Measurements from ENCODE around the gene CLTCL1. TPM values are rescaled to one million over a fixed set of nuclear protein-coding genes. Genes with fewer than 3 reads are reported as not detected.

The CLTCL1 gene
- total RNA-seq, 1 experiment from 2014 or later, result 7.1 TPM

DNA sequence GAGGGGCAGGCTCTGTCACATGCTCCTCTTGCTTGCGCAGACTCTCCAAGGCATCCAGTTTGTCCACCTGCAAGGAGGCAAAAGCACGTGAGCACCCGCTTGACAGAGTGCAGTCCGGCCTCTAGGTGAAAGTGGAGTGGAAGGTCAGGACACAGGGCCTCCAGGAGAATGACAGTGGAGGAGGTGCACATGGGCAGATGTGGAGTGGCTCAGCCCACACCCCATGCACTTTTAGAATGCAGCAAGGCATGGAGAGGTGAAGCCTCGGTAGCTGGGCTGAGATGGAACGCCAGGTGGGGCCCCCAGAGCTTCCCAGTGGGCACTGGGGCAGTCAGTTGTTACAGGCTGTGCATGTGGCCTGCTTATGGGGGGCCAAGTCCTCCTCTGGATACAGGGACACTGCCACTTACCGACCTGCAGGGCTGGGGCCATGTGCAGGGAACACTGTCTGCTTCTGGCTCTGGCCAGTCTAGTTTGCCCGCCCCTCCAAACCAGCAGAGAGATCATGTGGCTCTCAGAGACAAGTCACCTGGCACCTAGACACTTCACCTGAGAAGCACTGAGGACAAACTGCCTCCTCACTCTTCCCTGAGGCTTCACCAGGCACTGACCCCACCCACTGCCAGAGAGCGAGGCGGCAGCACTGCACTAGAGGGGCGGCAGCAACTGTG is 110.6 kb downstream of the CLTCL1 start (continued):
- TF ChIP-seq, protein P1, sequence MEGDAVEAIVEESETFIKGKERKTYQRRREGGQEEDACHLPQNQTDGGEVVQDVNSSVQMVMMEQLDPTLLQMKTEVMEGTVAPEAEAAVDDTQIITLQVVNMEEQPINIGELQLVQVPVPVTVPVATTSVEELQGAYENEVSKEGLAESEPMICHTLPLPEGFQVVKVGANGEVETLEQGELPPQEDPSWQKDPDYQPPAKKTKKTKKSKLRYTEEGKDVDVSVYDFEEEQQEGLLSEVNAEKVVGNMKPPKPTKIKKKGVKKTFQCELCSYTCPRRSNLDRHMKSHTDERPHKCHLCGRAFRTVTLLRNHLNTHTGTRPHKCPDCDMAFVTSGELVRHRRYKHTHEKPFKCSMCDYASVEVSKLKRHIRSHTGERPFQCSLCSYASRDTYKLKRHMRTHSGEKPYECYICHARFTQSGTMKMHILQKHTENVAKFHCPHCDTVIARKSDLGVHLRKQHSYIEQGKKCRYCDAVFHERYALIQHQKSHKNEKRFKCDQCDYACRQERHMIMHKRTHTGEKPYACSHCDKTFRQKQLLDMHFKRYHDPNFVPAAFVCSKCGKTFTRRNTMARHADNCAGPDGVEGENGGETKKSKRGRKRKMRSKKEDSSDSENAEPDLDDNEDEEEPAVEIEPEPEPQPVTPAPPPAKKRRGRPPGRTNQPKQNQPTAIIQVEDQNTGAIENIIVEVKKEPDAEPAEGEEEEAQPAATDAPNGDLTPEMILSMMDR (IDR thresholded peaks at IDR 0.05 in 2 of 3, conservative IDR thresholded peaks at IDR 0.05 in 1 of 3; ENCODE audit: borderline replicate concordance in 1 of 3, insufficient read depth in 1 of 3, low read depth in 2 of 3, low read length in 2 of 3), result no peak
- TF ChIP-seq, protein P2, sequence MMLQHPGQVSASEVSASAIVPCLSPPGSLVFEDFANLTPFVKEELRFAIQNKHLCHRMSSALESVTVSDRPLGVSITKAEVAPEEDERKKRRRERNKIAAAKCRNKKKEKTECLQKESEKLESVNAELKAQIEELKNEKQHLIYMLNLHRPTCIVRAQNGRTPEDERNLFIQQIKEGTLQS (IDR thresholded peaks at IDR 0.05), result no peak

DNA sequence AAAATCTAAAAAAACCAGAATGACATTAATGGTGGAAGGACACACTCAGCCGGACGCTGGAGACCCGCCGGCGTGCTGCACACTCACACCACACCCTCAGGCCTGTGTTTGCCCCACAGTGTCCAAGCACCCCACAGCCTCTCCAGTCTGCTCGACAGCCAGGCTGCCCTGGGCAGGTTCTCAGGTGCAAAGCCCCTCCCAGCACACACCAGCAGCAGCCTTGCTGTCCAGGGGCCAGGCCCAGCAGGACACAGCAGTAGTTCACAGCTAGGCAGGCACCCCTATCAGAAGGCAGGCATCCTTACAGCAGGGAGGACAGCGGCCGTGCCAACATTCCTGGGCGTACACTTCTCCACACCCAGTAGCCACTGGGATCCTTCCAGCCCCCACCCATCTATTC is 111.3 kb downstream of the CLTCL1 start:
- Histone ChIP-seq H3K79me2 (ENCODE audit: insufficient read depth, low read length) (peaks cover 25% of the 10 kb centered on the region; the same call in 1 of the 2 replicates), H3K27me3 (ENCODE audit: insufficient read depth, low read length) (no peaks in the 10 kb centered on the region), H4K20me1 (ENCODE audit: insufficient read depth) (no peaks in the 10 kb centered on the region), H3K4me1 (ENCODE audit: control insufficient read depth in 1 of 2, insufficient read depth in 2 of 2, low read length in 2 of 2) (peaks cover 10 to 42% of the 10 kb centered on the region in 2 experiments), H2AFZ (ENCODE audit: low read depth, low read length, poor library complexity, severe bottlenecking) (no peak overlapping the region), H3K9ac (ENCODE audit: low read length) (peak overlapping the region; percentile 84; the same call in 1 of the 2 replicates), H3K27ac (ENCODE audit: low read depth, low read length) (peak overlapping the region; percentile 94; the same call in 1 of the 2 replicates), H3K4me3 (replicated peaks in 1 of 2; ENCODE audit: low read depth in 1 of 2, low read length in 2 of 2) (no peak overlapping the region), H3K9me2 (ENCODE audit: insufficient read depth) (no peaks in the 10 kb centered on the region), H3K36me3 (ENCODE audit: control insufficient read depth in 1 of 2, insufficient read depth in 2 of 2, low read length in 2 of 2) (no peaks in the 10 kb centered on the region), H3K9me3 (ENCODE audit: control insufficient read depth in 1 of 2, insufficient read depth in 1 of 2, low read depth in 1 of 2, low read length in 2 of 2) (no peaks in the 10 kb centered on the region), H3K4me2 (ENCODE audit: low read length) (no peak overlapping the region)
- no peak for ATAC-seq
- BruUV-seq (replicated peaks), result no TSS peak
- ChIA-PET RAD21 (ENCODE audit: low non-redundant PET in 1 of 2, low total read pairs in 2 of 2, uncharacterized antibody in 2 of 2, unreplicated experiment in 2 of 2) (interaction anchor here in 1 of 2 experiments (0.6 kb wide), 2 partner anchors 111 to 440 kb away, joined by 3 read pairs; partner anchors contain the start of gene CLTCL1), POLR2A (no interaction called here), CTCF (interaction anchor here (2.2 to 2.5 kb wide), 3 partner anchors 119 to 450 kb away, joined by 8 to 18 read pairs (median 11); no protein-coding TSS in a partner anchor)
- no peak for DNase-seq (ENCODE audit: low read depth, low spot score)
- intact Hi-C loops (cut with micrococcal nuclease), result no loop called here
- TF ChIP-seq SRF (IDR thresholded peaks at IDR 0.05; ENCODE audit: low read depth), result no peak
- TF ChIP-seq, protein P1 (IDR thresholded peaks at IDR 0.05 in 2 of 3, conservative IDR thresholded peaks at IDR 0.05 in 1 of 3; ENCODE audit: borderline replicate concordance in 1 of 3, insufficient read depth in 1 of 3, low read depth in 2 of 3, low read length in 2 of 3), result no peak
- TF ChIP-seq JUND (IDR thresholded peaks at IDR 0.05), result no peak
- TF ChIP-seq ZFX (IDR thresholded peaks at IDR 0.05), result no peak
- TF ChIP-seq, protein P3, sequence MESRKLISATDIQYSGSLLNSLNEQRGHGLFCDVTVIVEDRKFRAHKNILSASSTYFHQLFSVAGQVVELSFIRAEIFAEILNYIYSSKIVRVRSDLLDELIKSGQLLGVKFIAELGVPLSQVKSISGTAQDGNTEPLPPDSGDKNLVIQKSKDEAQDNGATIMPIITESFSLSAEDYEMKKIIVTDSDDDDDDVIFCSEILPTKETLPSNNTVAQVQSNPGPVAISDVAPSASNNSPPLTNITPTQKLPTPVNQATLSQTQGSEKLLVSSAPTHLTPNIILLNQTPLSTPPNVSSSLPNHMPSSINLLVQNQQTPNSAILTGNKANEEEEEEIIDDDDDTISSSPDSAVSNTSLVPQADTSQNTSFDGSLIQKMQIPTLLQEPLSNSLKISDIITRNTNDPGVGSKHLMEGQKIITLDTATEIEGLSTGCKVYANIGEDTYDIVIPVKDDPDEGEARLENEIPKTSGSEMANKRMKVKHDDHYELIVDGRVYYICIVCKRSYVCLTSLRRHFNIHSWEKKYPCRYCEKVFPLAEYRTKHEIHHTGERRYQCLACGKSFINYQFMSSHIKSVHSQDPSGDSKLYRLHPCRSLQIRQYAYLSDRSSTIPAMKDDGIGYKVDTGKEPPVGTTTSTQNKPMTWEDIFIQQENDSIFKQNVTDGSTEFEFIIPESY (IDR thresholded peaks at IDR 0.05; ENCODE audit: extremely low read depth, insufficient replicate concordance, low read length), result no peak
- no peak for TF ChIP-seq TCF7L2 (IDR thresholded peaks at IDR 0.05; ENCODE audit: borderline replicate concordance, extremely low read depth, insufficient read depth, insufficient read length)
- TF ChIP-seq EZH2 (IDR thresholded peaks at IDR 0.05), result no peak
- TF ChIP-seq YY1 (IDR thresholded peaks at IDR 0.05; ENCODE audit: extremely low read depth, insufficient replicate concordance, low read depth, low read length), result no peak
- TF ChIP-seq POLR2A (IDR thresholded peaks at IDR 0.05; ENCODE audit: borderline replicate concordance, extremely low read depth, insufficient read depth, insufficient read length), result no peak
- TF ChIP-seq, protein P4, sequence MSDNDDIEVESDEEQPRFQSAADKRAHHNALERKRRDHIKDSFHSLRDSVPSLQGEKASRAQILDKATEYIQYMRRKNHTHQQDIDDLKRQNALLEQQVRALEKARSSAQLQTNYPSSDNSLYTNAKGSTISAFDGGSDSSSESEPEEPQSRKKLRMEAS (IDR thresholded peaks at IDR 0.05), result no peak
- no peak for TF ChIP-seq RAD21 (IDR thresholded peaks at IDR 0.05; ENCODE audit: low read depth)
